ENCODE measurements around the gene MRPL46. TPM values are rescaled to one million over a fixed set of nuclear protein-coding genes. Genes with fewer than 3 reads are reported as not detected.

Gene MRPL46
- total and polyA plus RNA-seq, 12 donors, result 31.7 to 194 (median 45.1) TPM

- Histone ChIP-seq H3K4me1 (replicated peaks in 1 of 2) (no peaks in the 10 kb centered on the region), H3K36me3 (replicated peaks in 1 of 2) (no peaks in the 10 kb centered on the region), H3K27ac (no peak overlapping the region), H3K9me3 (replicated peaks in 1 of 3) (no peaks in the 10 kb centered on the region), H3K27me3 (no peaks in the 10 kb centered on the region), H3K4me3 (no peak overlapping the region)
- TF ChIP-seq POLR2A (IDR thresholded peaks at IDR 0.05), result no peak
- no peak for TF ChIP-seq CTCF (IDR thresholded peaks at IDR 0.05)
- DNase-seq, result no peak
- intact Hi-C loops (cut with DNase I), result no loop called here
Observed at GRCh38 chr15:88430051-88430450, 37.1 kb downstream of the MRPL46 start.

GRCh38 chr15:88428805-88429605, 38.2 kb downstream of the MRPL46 start:
- TF ChIP-seq POLR2A (IDR thresholded peaks at IDR 0.05), result no peak
- WGBS, 4 donors, result 68 to 76% (median 72%) methylated on average over 9 to 12 of the region's 12 CpGs
- intact Hi-C loops (cut with DNase I), result no loop called here

GRCh38 chr15:88428053-88428452, 39.1 kb downstream of the MRPL46 start:
- no peaks in the 10 kb centered on the region for H3K4me1 ChIP-seq (replicated peaks in 1 of 2)
- no peaks in the 10 kb centered on the region for H3K36me3 ChIP-seq (replicated peaks in 1 of 2)
- WGBS, 4 donors, result 33 to 71% (median 50%) methylated on average over 6 to 9 of the region's 9 CpGs
- intact Hi-C loops (cut with DNase I), result no loop called here
- H3K27ac ChIP-seq, result no peak overlapping the region
- H3K9me3 ChIP-seq (replicated peaks in 1 of 3), result no peaks in the 10 kb centered on the region
- DNase-seq, result no peak
- TF ChIP-seq POLR2A (IDR thresholded peaks at IDR 0.05), result no peak
- TF ChIP-seq CTCF (IDR thresholded peaks at IDR 0.05), result no peak
- no peak overlapping the region for H3K4me3 ChIP-seq
- H3K27me3 ChIP-seq, result no peaks in the 10 kb centered on the region

More at GRCh38 chr15:88428805-88429605, 38.2 kb downstream of the MRPL46 start:
- no peaks in the 10 kb centered on the region for H3K4me1 ChIP-seq (replicated peaks in 1 of 2)
- no peaks in the 10 kb centered on the region for H3K27me3 ChIP-seq
- no peaks in the 10 kb centered on the region for H3K9me3 ChIP-seq (replicated peaks in 1 of 3)
- no peak overlapping the region for H3K27ac ChIP-seq
- no peak for DNase-seq
- no peaks in the 10 kb centered on the region for H3K36me3 ChIP-seq (replicated peaks in 1 of 2)
- H3K4me3 ChIP-seq, result no peak overlapping the region

- Histone ChIP-seq H3K27ac (no peak overlapping the region), H3K27me3 (no peaks in the 10 kb centered on the region), H3K36me3 (replicated peaks in 1 of 2) (no peaks in the 10 kb centered on the region), H3K4me1 (replicated peaks in 1 of 2) (no peaks in the 10 kb centered on the region), H3K4me3 (no peak overlapping the region), H3K9me3 (replicated peaks in 1 of 3) (no peaks in the 10 kb centered on the region)
- TF ChIP-seq POLR2A (IDR thresholded peaks at IDR 0.05) (no peak), CTCF (IDR thresholded peaks at IDR 0.05) (no peak)
- 64 to 75% (median 68%) methylated on average over 2 of the region's 2 CpGs for WGBS, 4 donors
- intact Hi-C loops (cut with DNase I), result no loop called here
- DNase-seq, result no peak
Observed at GRCh38 chr15:88426304-88426703, 40.9 kb downstream of the MRPL46 start.

GRCh38 chr15:88423331-88423730, 43.9 kb downstream of the MRPL46 start:
- intact Hi-C loops (cut with DNase I), result no loop called here
- Histone ChIP-seq H3K9me3 (replicated peaks in 1 of 3) (no peaks in the 10 kb centered on the region), H3K4me1 (replicated peaks in 1 of 2) (no peaks in the 10 kb centered on the region), H3K4me3 (no peak overlapping the region), H3K27ac (no peak overlapping the region), H3K36me3 (replicated peaks in 1 of 2) (no peaks in the 10 kb centered on the region), H3K27me3 (no peaks in the 10 kb centered on the region)
- TF ChIP-seq CTCF (IDR thresholded peaks at IDR 0.05) (no peak), POLR2A (IDR thresholded peaks at IDR 0.05) (no peak)
- DNase-seq, result no peak
- WGBS, 4 donors, result 69 to 82% (median 77%) methylated on average over 8 of the region's 8 CpGs
